K562 (cell line): ENCODE results near the gene SLC35E3. TPM values are rescaled to one million over a fixed set of nuclear protein-coding genes. Genes with fewer than 3 reads are reported as not detected.

Source experiments
- BHLHE40 ChIP-seq: IDR thresholded peaks from 2 replicates; pipeline ENCODE4 v1.6.1; 2011; ENCODE audit warnings: low read length, improper control_type of control experiment
- CHD4 ChIP-seq: fragments of 200-600 bp; sonication (generic); IDR thresholded peaks from 3 replicates; pipeline ENCODE4 v1.6.1; 2012; ENCODE audit warnings: low read depth, mild to moderate bottlenecking, mixed read lengths, low read length, inconsistent platforms; ENCODE audit not compliant: insufficient read depth, insufficient replicate concordance, poor library complexity, severe bottlenecking
- MAX ChIP-seq: sonication (generic); formaldehyde crosslinking; IDR thresholded peaks from 2 replicates; pipeline ENCODE4 v1.9.0; 2022; ENCODE audit warnings: mild to moderate bottlenecking, missing genetic modification reagents
- SMAD4 ChIP-seq: fragments of 250-450 bp; sonication (Bioruptor Pico); conservative IDR thresholded peaks from 2 replicates; pipeline ENCODE4 v1.8.0; 2021; ENCODE audit warnings: inconsistent platforms, mild to moderate bottlenecking, moderate library complexity
- SMARCB1 ChIP-seq: IDR thresholded peaks from 2 replicates; pipeline ENCODE4 v1.6.1; 2011; ENCODE audit warnings: improper control_type of control experiment, low read depth; ENCODE audit not compliant: insufficient read length
- ZKSCAN3 ChIP-seq: fragments of 250-450 bp; sonication (Bioruptor Pico); IDR thresholded peaks from 2 replicates; pipeline ENCODE4 v1.4.0; 2020
- ZNF134 ChIP-seq: fragments of 250-450 bp; sonication (Bioruptor Pico); conservative IDR thresholded peaks from 2 replicates; pipeline ENCODE4 v1.4.0; 2020
- ZNF407 ChIP-seq: fragments of 450-650 bp; IDR thresholded peaks from 2 replicates; pipeline ENCODE4 v1.6.1; 2016; ENCODE audit warnings: low read depth
- polyA plus RNA-seq, 8 experiments: library from polyadenylated mRNA; depleted of rRNA in 4 of 8; stranded (reverse) in 5 of 8; unstranded in 3 of 8; fragments of >200 nt; fragmentation: Nextera tagmentation in 2 of 8; fragmentation: Illumina TruSeq in 1 of 8; extraction: Ambion mirVana in 2 of 8; extraction: Trizol in 1 of 8; gene quantifications; 2 replicates each; pipeline versions ENCODE4 v1.2.1 to v1.2.3, GENCODE V29; 2011 to 2014; ENCODE audit warnings: inconsistent platforms in 1 of 8, missing spikeins in 1 of 8
- total RNA-seq, 7 experiments: library from RNA; depleted of rRNA in 6 of 7; stranded (reverse); fragments of >200 nt in 6 of 7; fragmentation: Illumina TruSeq in 2 of 7; extraction: Trizol in 2 of 7; gene quantifications; 2 replicates each; pipeline versions ENCODE4 v1.2.1 to v1.2.3, GENCODE V29; 2011 to 2021; ENCODE audit warnings: low replicate concordance in 1 of 7
- TF ChIP-seq, protein P1 (sequence below): fragments of 200-400 bp; formaldehyde crosslinking; IDR thresholded peaks from 2 replicates; pipeline ENCODE4 v1.6.1; 2017; ENCODE audit warnings: mild to moderate bottlenecking, low read depth, low read length, moderate library complexity
- TF ChIP-seq, protein P2 (sequence below), 2 experiments: fragments of 450-650 bp; conservative IDR thresholded peaks; 2 replicates each; pipeline ENCODE4 v1.6.1; 2017; ENCODE audit warnings: mild to moderate bottlenecking in 2 of 2, moderate library complexity in 2 of 2
- TF ChIP-seq, protein P3 (sequence below): fragments of 150-350 bp; conservative IDR thresholded peaks from 2 replicates; pipeline ENCODE4 v1.6.1; 2014; ENCODE audit warnings: low read length

The SLC35E3 gene
- total and polyA plus RNA-seq, 9 of the 15 experiments (the other 6 are each of a cell fraction or from before 2014, with no cell fraction given) = 1.2 to 5.9 (median 3.8) TPM

DNA sequence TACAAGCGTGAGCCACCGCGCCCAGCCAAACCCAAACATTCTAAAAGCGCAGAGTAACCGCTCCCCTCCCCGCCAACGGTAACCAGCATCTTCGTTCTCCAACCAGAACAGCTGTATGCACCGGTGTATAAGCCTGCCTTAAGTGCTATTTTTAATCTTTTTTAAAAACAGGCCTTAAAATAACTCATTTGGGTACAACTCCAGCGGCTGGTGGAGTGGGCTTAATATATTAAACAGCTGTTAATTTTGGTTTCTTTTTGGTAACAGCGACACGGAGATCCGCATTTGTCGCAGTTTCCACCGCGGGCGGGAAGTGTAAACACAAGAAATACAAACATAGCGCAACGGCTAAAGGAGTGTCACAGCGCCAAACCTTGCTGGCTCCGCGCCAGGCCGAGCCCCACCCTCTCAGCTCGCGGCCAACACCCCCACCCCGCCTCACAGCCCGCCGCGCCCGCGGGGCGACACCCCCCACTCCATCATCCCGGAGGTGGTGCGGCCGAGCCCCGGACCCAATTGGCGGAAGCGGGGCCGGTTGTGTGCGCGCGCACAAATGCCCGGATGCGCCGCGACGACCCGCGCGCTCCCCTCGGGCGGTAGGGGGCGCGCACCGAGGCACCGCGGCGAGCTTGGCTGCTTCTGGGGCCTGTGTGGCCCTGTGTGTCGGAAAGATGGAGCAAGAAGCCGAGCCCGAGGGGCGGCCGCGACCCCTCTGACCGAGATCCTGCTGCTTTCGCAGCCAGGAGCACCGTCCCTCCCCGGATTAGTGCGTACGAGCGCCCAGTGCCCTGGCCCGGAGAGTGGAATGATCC lies 61.8 kb downstream of the SLC35E3 start, which contains the start of gene MDM2 (continued):
- TF ChIP-seq ZNF407 (no peak), MAX (CRISPR knock-in tag) (peak; percentile 84), ZNF134 (CRISPR knock-in tag) (no peak), SMAD4 (CRISPR knock-in tag) (peak; percentile 72), ZKSCAN3 (CRISPR knock-in tag) (no peak), SMARCB1 (no peak), CHD4 (no peak), BHLHE40 (0 out of 2 replicates have a peak, but pooled peaks have one; percentile 23)
- TF ChIP-seq, protein P1, sequence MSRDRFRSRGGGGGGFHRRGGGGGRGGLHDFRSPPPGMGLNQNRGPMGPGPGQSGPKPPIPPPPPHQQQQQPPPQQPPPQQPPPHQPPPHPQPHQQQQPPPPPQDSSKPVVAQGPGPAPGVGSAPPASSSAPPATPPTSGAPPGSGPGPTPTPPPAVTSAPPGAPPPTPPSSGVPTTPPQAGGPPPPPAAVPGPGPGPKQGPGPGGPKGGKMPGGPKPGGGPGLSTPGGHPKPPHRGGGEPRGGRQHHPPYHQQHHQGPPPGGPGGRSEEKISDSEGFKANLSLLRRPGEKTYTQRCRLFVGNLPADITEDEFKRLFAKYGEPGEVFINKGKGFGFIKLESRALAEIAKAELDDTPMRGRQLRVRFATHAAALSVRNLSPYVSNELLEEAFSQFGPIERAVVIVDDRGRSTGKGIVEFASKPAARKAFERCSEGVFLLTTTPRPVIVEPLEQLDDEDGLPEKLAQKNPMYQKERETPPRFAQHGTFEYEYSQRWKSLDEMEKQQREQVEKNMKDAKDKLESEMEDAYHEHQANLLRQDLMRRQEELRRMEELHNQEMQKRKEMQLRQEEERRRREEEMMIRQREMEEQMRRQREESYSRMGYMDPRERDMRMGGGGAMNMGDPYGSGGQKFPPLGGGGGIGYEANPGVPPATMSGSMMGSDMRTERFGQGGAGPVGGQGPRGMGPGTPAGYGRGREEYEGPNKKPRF = peak; percentile 63; the same call in 1 of the 2 replicates
- TF ChIP-seq, protein P2, sequence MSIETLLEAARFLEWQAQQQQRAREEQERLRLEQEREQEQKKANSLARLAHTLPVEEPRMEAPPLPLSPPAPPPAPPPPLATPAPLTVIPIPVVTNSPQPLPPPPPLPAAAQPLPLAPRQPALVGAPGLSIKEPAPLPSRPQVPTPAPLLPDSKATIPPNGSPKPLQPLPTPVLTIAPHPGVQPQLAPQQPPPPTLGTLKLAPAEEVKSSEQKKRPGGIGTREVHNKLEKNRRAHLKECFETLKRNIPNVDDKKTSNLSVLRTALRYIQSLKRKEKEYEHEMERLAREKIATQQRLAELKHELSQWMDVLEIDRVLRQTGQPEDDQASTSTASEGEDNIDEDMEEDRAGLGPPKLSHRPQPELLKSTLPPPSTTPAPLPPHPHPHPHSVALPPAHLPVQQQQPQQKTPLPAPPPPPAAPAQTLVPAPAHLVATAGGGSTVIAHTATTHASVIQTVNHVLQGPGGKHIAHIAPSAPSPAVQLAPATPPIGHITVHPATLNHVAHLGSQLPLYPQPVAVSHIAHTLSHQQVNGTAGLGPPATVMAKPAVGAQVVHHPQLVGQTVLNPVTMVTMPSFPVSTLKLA (conservative IDR thresholded peaks at IDR 0.05) = peak; percentile 55 to 80
- TF ChIP-seq, protein P3, sequence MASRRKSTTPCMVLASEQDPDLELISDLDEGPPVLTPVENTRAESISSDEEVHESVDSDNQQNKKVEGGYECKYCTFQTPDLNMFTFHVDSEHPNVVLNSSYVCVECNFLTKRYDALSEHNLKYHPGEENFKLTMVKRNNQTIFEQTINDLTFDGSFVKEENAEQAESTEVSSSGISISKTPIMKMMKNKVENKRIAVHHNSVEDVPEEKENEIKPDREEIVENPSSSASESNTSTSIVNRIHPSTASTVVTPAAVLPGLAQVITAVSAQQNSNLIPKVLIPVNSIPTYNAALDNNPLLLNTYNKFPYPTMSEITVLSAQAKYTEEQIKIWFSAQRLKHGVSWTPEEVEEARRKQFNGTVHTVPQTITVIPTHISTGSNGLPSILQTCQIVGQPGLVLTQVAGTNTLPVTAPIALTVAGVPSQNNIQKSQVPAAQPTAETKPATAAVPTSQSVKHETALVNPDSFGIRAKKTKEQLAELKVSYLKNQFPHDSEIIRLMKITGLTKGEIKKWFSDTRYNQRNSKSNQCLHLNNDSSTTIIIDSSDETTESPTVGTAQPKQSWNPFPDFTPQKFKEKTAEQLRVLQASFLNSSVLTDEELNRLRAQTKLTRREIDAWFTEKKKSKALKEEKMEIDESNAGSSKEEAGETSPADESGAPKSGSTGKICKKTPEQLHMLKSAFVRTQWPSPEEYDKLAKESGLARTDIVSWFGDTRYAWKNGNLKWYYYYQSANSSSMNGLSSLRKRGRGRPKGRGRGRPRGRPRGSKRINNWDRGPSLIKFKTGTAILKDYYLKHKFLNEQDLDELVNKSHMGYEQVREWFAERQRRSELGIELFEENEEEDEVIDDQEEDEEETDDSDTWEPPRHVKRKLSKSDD = no peak
